HepG2 (cell line): ENCODE measurements around the gene ZNF225. TPM values are rescaled to one million over a fixed set of nuclear protein-coding genes. Genes with fewer than 3 reads are reported as not detected.

Experiments used
- AGO2 ChIP-seq: fragments of 200-400 bp; formaldehyde crosslinking; optimal IDR thresholded peaks from 2 replicates; pipeline ENCODE3; 2017; ENCODE audit warnings: mild to moderate bottlenecking, low read depth, low read length, moderate library complexity
- AHR ChIP-seq: IDR thresholded peaks from 2 replicates; pipeline ENCODE4 v1.6.1; 2018; ENCODE audit warnings: missing genetic modification reagents, missing compliant biosample characterization
- HBP1 ChIP-seq: IDR thresholded peaks from 2 replicates; pipeline ENCODE4 v1.6.1; 2016; ENCODE audit warnings: low read depth, control low read depth
- HNRNPH1 ChIP-seq: fragments of 200-400 bp; formaldehyde crosslinking; optimal IDR thresholded peaks from 2 replicates; pipeline ENCODE3; 2017; ENCODE audit warnings: mild to moderate bottlenecking, low read depth, low read length
- KAT7 ChIP-seq: IDR thresholded peaks from 2 replicates; pipeline ENCODE4 v1.6.1; 2018; ENCODE audit warnings: borderline replicate concordance, missing compliant biosample characterization
- NR2C2 ChIP-seq: sonication (generic); formaldehyde crosslinking; IDR thresholded peaks from 2 replicates; pipeline ENCODE4 v1.4.0; 2020; ENCODE audit warnings: missing genetic modification reagents, mild to moderate bottlenecking, moderate library complexity, borderline replicate concordance
- PHB2 ChIP-seq: fragments of 450-650 bp; IDR thresholded peaks from 2 replicates; pipeline ENCODE4 v1.6.1; 2018; ENCODE audit not compliant: partially characterized antibody
- RFXAP ChIP-seq: sonication (generic); formaldehyde crosslinking; IDR thresholded peaks from 2 replicates; pipeline ENCODE4 v1.4.0; 2020; ENCODE audit warnings: missing genetic modification reagents, borderline replicate concordance
- RXRA ChIP-seq: sonication (generic); formaldehyde crosslinking; IDR thresholded peaks from 2 replicates; pipeline ENCODE4 v1.5.1; 2020; ENCODE audit warnings: missing genetic modification reagents
- SYNCRIP ChIP-seq: fragments of 200-400 bp; formaldehyde crosslinking; IDR thresholded peaks from 2 replicates; pipeline ENCODE4 v1.6.1; 2018; ENCODE audit warnings: mild to moderate bottlenecking, low read depth, low read length; ENCODE audit not compliant: insufficient read depth
- TFDP1 ChIP-seq: IDR thresholded peaks from 2 replicates; pipeline ENCODE4 v1.6.1; 2016; ENCODE audit warnings: missing compliant biosample characterization, missing genetic modification reagents, borderline replicate concordance
- TGIF2 ChIP-seq: IDR thresholded peaks from 2 replicates; pipeline ENCODE4 v1.6.1; 2016; ENCODE audit warnings: control low read depth, missing compliant biosample characterization
- XRCC5 ChIP-seq: fragments of 200-400 bp; formaldehyde crosslinking; optimal IDR thresholded peaks from 2 replicates; pipeline ENCODE3; 2017; ENCODE audit warnings: mild to moderate bottlenecking, low read length
- YY1 ChIP-seq: IDR thresholded peaks from 2 replicates; pipeline ENCODE4 v1.6.1; 2011; ENCODE audit warnings: low read length, low read depth, moderate library complexity, mild to moderate bottlenecking; ENCODE audit not compliant: insufficient read depth, insufficient replicate concordance
- ZBTB1 ChIP-seq: sonication (generic); formaldehyde crosslinking; IDR thresholded peaks from 2 replicates; pipeline ENCODE4 v1.4.0; 2020; ENCODE audit warnings: missing genetic modification reagents, borderline replicate concordance
- ZGPAT ChIP-seq: IDR thresholded peaks from 2 replicates; pipeline ENCODE4 v1.6.1; 2016; ENCODE audit warnings: mild to moderate bottlenecking
- ZKSCAN8 ChIP-seq: IDR thresholded peaks from 2 replicates; pipeline ENCODE4 v1.6.1; 2016; ENCODE audit warnings: borderline replicate concordance, missing genetic modification reagents, missing compliant biosample characterization
- ZNF234 ChIP-seq: sonication (generic); formaldehyde crosslinking; conservative IDR thresholded peaks from 2 replicates; pipeline ENCODE4 v1.5.1; 2020; ENCODE audit warnings: mild to moderate bottlenecking, missing genetic modification reagents
- ZNF350 ChIP-seq: sonication (generic); formaldehyde crosslinking; IDR thresholded peaks from 2 replicates; pipeline ENCODE4 v1.4.0; 2020; ENCODE audit warnings: mild to moderate bottlenecking, low read depth, missing genetic modification reagents, borderline replicate concordance
- ZNF382 ChIP-seq: sonication (generic); formaldehyde crosslinking; IDR thresholded peaks from 2 replicates; pipeline ENCODE4 v1.5.0; 2020; ENCODE audit warnings: missing genetic modification reagents, mild to moderate bottlenecking, borderline replicate concordance
- ZNF709 ChIP-seq: sonication (generic); formaldehyde crosslinking; IDR thresholded peaks from 2 replicates; pipeline ENCODE4 v1.5.0; 2020; ENCODE audit warnings: mild to moderate bottlenecking, missing genetic modification reagents
- ZNF777 ChIP-seq: sonication (generic); formaldehyde crosslinking; IDR thresholded peaks from 2 replicates; pipeline ENCODE4 v1.4.0; 2020; ENCODE audit warnings: missing genetic modification reagents
- ZSCAN20 ChIP-seq: sonication (generic); formaldehyde crosslinking; IDR thresholded peaks from 2 replicates; pipeline ENCODE4 v1.4.0; 2020; ENCODE audit warnings: missing genetic modification reagents, mild to moderate bottlenecking, borderline replicate concordance
- ZSCAN25 ChIP-seq: sonication (generic); formaldehyde crosslinking; IDR thresholded peaks from 2 replicates; pipeline ENCODE4 v1.8.0; 2022; ENCODE audit warnings: mild to moderate bottlenecking, missing genetic modification reagents
- ZSCAN29 ChIP-seq: sonication (generic); formaldehyde crosslinking; conservative IDR thresholded peaks from 2 replicates; pipeline ENCODE4 v1.4.0; 2020; ENCODE audit warnings: mild to moderate bottlenecking, missing genetic modification reagents
- polyA plus RNA-seq, 8 experiments: library from polyadenylated mRNA; depleted of rRNA in 3 of 8; stranded (reverse) in 7 of 8; unstranded in 1 of 8; fragments of >200 nt; fragmentation: Illumina TruSeq in 4 of 8; extraction: Trizol in 4 of 8; gene quantifications; 2 replicates each; pipeline versions ENCODE4 v1.2.1 to v1.2.3, GENCODE V29; 2011 to 2016; ENCODE audit warnings: low read depth in 4 of 8, missing spikeins in 1 of 8, mixed read lengths in 1 of 8; ENCODE audit not compliant: insufficient read depth in 1 of 8
- total RNA-seq, 5 experiments: library from RNA; depleted of rRNA; stranded (reverse); fragments of >200 nt; fragmentation: Illumina TruSeq; extraction: Trizol; gene quantifications; 2 replicates each; pipeline ENCODE4 v1.2.3, GENCODE V29; 2016; ENCODE audit warnings: low read depth in 1 of 5

ZNF225 gene
- total and polyA plus RNA-seq, 2 of the 13 experiments (the other 11 are each of a cell fraction or from before 2014, with no cell fraction given): 0.87 to 3.3 TPM

- peak; percentile 70 for TF ChIP-seq ZGPAT (CRISPR knock-in tag)
- peak; percentile 58; the same call in 1 of the 2 replicates for TF ChIP-seq AHR (CRISPR knock-in tag)
- peak; percentile 74; the same call in 1 of the 2 replicates for TF ChIP-seq ZNF709
- TF ChIP-seq HBP1: no peak
- peak; percentile 96 for TF ChIP-seq NR2C2 (CRISPR knock-in tag)
- 0 out of 2 replicates have a peak, but pooled peaks have one; percentile 7 for TF ChIP-seq RXRA (CRISPR knock-in tag)
- 0 out of 2 replicates have a peak, but pooled peaks have one; percentile 18 for TF ChIP-seq ZSCAN29 (CRISPR knock-in tag)
- TF ChIP-seq ZNF382 (CRISPR knock-in tag): no peak
- TF ChIP-seq HNRNPH1: no peak
- TF ChIP-seq ZSCAN20 (CRISPR knock-in tag): peak; percentile 61; the same call in 1 of the 2 replicates
- peak; percentile 48; the same call in 1 of the 2 replicates for TF ChIP-seq ZNF777 (CRISPR knock-in tag)
- TF ChIP-seq AGO2: peak; percentile 27
- TF ChIP-seq YY1: peak; percentile 16
- TF ChIP-seq SYNCRIP: no peak
- TF ChIP-seq ZSCAN25 (CRISPR knock-in tag): no peak
- TF ChIP-seq TGIF2 (CRISPR knock-in tag): no peak
- peak; percentile 59; the same call in 1 of the 2 replicates for TF ChIP-seq KAT7 (CRISPR knock-in tag)
- TF ChIP-seq ZKSCAN8: no peak
- TF ChIP-seq ZNF234 (CRISPR knock-in tag): 0 out of 2 replicates have a peak, but pooled peaks have one; percentile 21
- peak; percentile 69; the same call in 1 of the 2 replicates for TF ChIP-seq ZNF350 (CRISPR knock-in tag)
- TF ChIP-seq PHB2: no peak
- TF ChIP-seq RFXAP (CRISPR knock-in tag): 0 out of 2 replicates have a peak, but pooled peaks have one; percentile 14
- TF ChIP-seq XRCC5: peak; percentile 51
- no peak for TF ChIP-seq ZBTB1 (CRISPR knock-in tag)
- TF ChIP-seq TFDP1 (CRISPR knock-in tag): peak; percentile 28; the same call in 1 of the 2 replicates
These were observed 28.2 kb downstream of the ZNF225 start, which contains the start of gene ZNF234 (continued) for GRCh38 chr19:44141191-44142058.
